ENCODE data around the gene OR52L1. TPM values are rescaled to one million over a fixed set of nuclear protein-coding genes. Genes with fewer than 3 reads are reported as not detected.

Gene OR52L1
- total RNA-seq: under 1 TPM; 0.18 to 0.23 TPM
- polyA plus RNA-seq: not detected
- long read RNA-seq, donor 1: 0 reads
- long read RNA-seq, donor 2: 0 reads
- long read RNA-seq, donor 3: 0 reads
- long read RNA-seq, donor 4: 0 reads
- long read RNA-seq, donor 5: 0 reads

- Histone ChIP-seq H3K36me3 (ENCODE audit: control insufficient read depth in 4 of 4, insufficient read depth in 4 of 4, low read length in 4 of 4) (no peaks in the 10 kb centered on the region), H3K9me3 (ENCODE audit: control insufficient read depth in 4 of 4, insufficient read depth in 3 of 4, low read length in 3 of 4) (peaks cover 0 to 8% (median 0%) of the 10 kb centered on the region in 4 donors), H3K27me3 (ENCODE audit: control insufficient read depth in 3 of 3, insufficient read depth in 3 of 3, low read length in 2 of 3) (no peaks in the 10 kb centered on the region), H3K4me1 (ENCODE audit: control insufficient read depth in 5 of 5, insufficient read depth in 5 of 5, low read length in 5 of 5) (no peaks in the 10 kb centered on the region), H3K9ac (ENCODE audit: insufficient read depth in 1 of 2, low read length in 2 of 2) (no peak within 1 kb of the TSS), H3K4me3 (no peak within 1 kb of the TSS), H3K27ac (ENCODE audit: low read depth in 1 of 2, low read length in 1 of 2) (no peak within 1 kb of the TSS)
- TF ChIP-seq CTCF (IDR thresholded peaks at IDR 0.05; ENCODE audit: control extremely low read depth, extremely low read depth): no peak
- ATAC-seq (ENCODE audit: insufficient read depth, low FRiP score): no peak
- WGBS, 2 donors: 68 to 69% methylated on average over 1 of the region's 1 CpG
- DNase-seq: no peak
Measured at GRCh38 chr11:5986885-5987284, at the start of gene OR52L1. OR52L1 (minus strand) TSS chr11:5986985; CDS start chr11:5986930, 55 bp downstream.

- H3K27ac ChIP-seq (ENCODE audit: low read depth in 1 of 2, low read length in 1 of 2): no peak within 1 kb of the TSS
- no peak for DNase-seq
- H3K9me3 ChIP-seq (ENCODE audit: control insufficient read depth in 4 of 4, insufficient read depth in 3 of 4, low read length in 3 of 4): no peaks in the 10 kb centered on the region
- 89 to 93% methylated on average over 1 of the region's 1 CpG for WGBS, 2 donors
- no peaks in the 10 kb centered on the region for H3K36me3 ChIP-seq (ENCODE audit: control insufficient read depth in 4 of 4, insufficient read depth in 4 of 4, low read length in 4 of 4)
- H3K4me1 ChIP-seq (ENCODE audit: control insufficient read depth in 5 of 5, insufficient read depth in 5 of 5, low read length in 5 of 5): no peaks in the 10 kb centered on the region
- peaks cover 0 to 3% (median 0%) of the 10 kb centered on the region in 3 donors for H3K27me3 ChIP-seq (ENCODE audit: control insufficient read depth in 3 of 3, insufficient read depth in 3 of 3, low read length in 2 of 3)
- H3K4me3 ChIP-seq: no peak within 1 kb of the TSS
- H3K9ac ChIP-seq (ENCODE audit: insufficient read depth in 1 of 2, low read length in 2 of 2): no peak within 1 kb of the TSS
- no peak for TF ChIP-seq CTCF (IDR thresholded peaks at IDR 0.05; ENCODE audit: control extremely low read depth, extremely low read depth)
- ATAC-seq (ENCODE audit: insufficient read depth, low FRiP score): no peak
Measured at GRCh38 chr11:6030708-6031405, 44.1 kb upstream of the OR52L1 start, which contains the start of gene OR56A1. OR56A1 (minus strand) TSS chr11:6030758; CDS start chr11:6027692, 3,066 bp downstream.

GRCh38 chr11:6027501-6027900, 40.7 kb upstream of the OR52L1 start:
- no peaks in the 10 kb centered on the region for H3K9me3 ChIP-seq (ENCODE audit: control insufficient read depth in 4 of 4, insufficient read depth in 3 of 4, low read length in 3 of 4)
- no peak for TF ChIP-seq CTCF (IDR thresholded peaks at IDR 0.05; ENCODE audit: control extremely low read depth, extremely low read depth)
- DNase-seq: no peak
- H3K27me3 ChIP-seq (ENCODE audit: control insufficient read depth in 3 of 3, insufficient read depth in 3 of 3, low read length in 2 of 3): no peaks in the 10 kb centered on the region
- no peak overlapping the region for H3K4me3 ChIP-seq
- ATAC-seq (ENCODE audit: insufficient read depth, low FRiP score): no peak
- no peak overlapping the region for H3K27ac ChIP-seq (ENCODE audit: low read depth in 1 of 2, low read length in 1 of 2)
- no peak overlapping the region for H3K9ac ChIP-seq (ENCODE audit: insufficient read depth in 1 of 2, low read length in 2 of 2)
- WGBS, 2 donors: 94 to 100% methylated on average over 1 of the region's 1 CpG
- no peaks in the 10 kb centered on the region for H3K36me3 ChIP-seq (ENCODE audit: control insufficient read depth in 4 of 4, insufficient read depth in 4 of 4, low read length in 4 of 4)
- H3K4me1 ChIP-seq (ENCODE audit: control insufficient read depth in 5 of 5, insufficient read depth in 5 of 5, low read length in 5 of 5): no peaks in the 10 kb centered on the region
